AG20443 (cell line): ENCODE measurements around the gene NEK10.
"Not testable (repeated sequence)": the region's sequence is repeated elsewhere in the genome, so short reads cannot be mapped to it uniquely, and the experiment has no call there.

ENCODE experiments used
- DNase-seq: peaks from one replicate; pipeline ENCODE4 v3.0.0; 2012; ENCODE audit warnings: low spot score, mixed read lengths

Gene NEK10

DNA sequence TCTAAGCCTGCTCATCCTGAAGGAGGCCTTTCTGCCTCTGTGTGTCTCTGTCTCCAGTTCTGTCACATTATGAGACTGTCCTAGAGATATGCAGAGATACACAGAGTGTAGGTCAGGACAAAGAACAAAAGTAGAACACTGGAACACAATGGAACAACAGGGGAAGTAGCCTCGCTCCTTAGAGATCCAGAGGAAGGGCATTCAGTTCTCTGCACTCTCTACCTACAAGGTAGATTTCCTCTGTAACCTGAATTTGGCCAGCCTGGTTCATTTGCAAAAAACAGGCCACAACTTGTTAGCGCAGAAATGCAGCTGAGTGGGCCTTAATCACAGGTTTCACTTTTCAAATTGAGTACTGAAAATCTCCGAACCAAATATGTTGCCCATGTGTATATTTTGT lies 19.4 kb downstream of the NEK10 start:
- no peak for DNase-seq

DNA sequence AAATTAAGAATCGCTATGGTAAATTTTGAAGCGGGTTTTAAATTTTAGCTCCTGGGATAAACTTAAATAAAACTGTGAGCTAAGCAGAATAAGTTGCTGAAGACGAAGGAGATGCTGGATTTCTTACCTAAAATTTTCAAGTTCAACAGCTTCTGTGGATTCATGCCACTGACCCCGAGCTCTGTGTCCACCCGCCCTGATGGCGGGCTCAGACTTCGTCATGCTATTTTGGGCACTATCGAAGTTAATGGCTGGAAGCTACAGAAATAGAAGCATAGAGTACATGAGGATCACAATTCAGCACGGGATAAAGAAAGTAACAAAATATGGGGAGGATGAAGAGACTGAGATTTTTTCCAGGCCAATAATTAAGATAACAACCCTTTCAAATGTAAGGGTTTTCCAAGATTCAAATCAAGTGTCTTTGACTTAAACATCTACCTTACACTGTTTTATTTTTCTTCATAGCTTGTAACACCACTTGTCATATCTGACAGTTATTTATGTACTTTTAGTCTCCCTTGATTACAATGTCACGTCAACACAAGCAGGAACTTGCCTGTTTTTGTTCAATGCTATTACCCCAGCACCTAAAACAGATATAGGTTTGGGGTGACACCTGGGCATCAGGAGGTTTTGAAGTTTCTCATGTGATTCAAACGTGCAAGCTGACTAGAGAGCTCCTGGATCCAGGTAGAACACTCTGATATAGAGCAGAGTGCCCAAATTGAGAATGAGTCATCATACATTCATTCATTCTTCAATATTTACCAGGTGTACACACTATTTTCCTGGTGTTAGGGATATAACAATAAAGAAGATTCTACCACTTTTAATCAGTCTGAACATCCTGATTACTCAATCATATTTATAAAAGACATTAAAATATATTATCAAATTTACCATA lies 23.0 kb downstream of the NEK10 start:
- no peak for DNase-seq

GRCh38 chr3:27345493-27345892 lies 23.7 kb downstream of the NEK10 start:
- DNase-seq = no peak

- no peak for DNase-seq
These were observed 24.1 kb downstream of the NEK10 start for GRCh38 chr3:27345045-27345444.

- DNase-seq = no peak
These were observed 25.0 kb downstream of the NEK10 start for GRCh38 chr3:27344192-27344591.

- DNase-seq = no peak
These were observed 26.9 kb downstream of the NEK10 start for GRCh38 chr3:27342267-27342666.

DNA sequence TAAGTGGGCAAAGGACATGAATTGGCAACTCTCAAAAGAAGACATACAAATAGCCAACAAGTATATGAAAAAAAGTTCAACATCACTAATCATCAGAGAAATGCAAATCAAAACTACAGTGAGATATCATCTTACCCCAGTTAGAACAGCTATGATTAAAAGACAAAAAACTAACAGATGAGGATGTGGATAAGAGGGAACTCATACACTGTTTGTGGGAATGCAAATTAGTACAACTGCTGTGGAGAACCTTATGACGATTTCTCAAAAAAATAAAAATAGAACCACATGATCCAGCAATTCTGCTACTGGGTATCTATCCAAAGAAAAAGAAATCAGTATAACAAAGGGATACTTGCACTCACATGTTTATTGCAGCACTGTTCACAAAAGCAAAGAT lies 28.6 kb downstream of the NEK10 start:
- DNase-seq = no peak

GRCh38 chr3:27335571-27335970 lies 33.6 kb downstream of the NEK10 start:
- DNase-seq = no peak

DNA sequence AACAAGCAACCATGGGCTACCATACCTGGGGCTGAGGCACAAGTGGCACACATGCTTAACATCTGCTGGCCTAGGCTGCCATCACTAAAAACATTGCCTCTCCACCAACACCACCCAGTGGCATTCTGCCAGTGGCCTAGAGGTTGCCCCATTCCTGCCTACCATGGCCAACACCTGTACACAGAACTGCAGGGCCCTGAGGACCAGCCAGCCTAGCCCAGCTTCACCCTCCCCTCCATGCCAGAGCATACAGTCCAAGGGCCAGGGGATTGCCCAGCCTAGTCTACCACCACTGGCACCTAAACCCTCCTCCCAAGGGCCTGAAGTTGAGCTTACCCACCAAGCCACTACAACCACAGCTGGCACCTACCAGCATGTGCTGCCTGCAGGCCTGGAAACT lies 35.3 kb downstream of the NEK10 start:
- DNase-seq = no peak

DNA sequence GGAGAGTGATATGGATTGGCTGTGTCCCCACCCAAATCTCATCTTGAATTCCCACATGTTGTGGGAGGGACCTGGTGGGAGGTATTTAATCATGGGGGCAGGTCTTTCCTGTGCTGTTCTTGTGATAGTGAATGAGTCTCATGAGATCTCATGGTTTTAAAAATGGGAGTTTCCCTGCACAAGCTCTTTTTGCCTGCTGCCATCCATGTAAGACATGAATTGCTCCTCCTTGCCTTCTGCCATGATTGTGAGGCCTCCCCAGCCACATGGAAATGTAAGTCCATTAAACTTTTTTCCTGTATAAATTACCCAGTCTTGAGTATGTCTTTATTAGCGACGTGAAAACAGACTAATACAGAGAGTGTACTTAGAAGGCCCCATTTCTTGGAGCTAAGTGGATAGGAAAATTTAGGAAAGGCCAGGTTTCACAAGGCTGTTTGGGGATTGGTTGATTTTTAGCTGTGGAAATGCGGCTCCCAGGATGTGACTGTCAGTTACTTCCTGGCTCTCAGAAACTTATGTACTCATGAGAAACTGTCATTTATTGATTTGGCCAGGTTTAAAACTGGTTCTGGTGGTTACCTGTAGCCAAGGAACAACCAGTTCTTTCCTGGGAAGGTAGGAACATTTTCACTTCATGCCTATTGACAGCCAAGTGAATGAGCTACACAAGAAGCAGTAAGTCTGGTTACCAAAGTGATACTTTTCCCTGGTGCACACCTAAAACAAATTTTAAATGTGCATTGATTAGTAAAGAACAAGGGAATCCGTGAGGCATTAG lies 40.0 kb downstream of the NEK10 start:
- not testable (repeated sequence) for DNase-seq

- DNase-seq = peak; percentile 87
These were observed 42.3 kb downstream of the NEK10 start for GRCh38 chr3:27326629-27327545.

DNA sequence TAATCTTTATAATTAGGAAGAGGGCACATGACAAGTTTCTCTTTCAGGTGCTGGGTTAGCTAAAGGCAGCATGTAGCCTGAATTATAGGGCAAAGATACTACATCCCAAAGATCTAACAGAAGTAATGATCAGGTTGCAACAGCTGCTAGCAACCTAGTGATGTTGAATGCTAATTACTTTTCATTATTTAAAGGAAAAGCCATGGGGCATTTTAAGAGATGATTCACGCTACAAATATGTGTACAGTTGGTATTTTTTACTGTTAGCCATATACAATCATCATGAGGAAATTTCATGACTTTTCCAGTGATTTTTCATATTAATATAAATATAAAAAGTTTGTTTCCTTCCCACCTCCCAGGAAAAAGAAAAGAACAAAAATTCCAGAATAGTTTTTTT lies 43.0 kb downstream of the NEK10 start:
- no peak for DNase-seq

DNA sequence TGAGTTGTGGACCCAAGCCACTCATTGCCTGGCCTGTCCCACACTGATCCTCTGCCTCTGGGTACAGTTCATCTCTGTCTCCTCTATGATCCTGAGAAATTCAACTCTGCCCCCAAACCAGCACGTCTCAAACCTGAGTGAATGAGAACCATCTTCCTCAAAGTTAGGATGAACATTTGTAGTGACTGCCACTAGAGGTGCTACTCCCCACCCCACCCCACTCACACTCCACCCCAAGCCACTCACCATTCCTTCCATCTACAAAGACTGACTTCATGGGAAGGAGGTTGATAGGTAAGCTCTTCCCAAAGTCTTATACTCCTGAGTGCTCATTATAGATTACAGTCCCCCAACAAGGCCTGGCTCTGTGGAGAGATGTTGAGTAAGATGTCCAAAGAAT lies 43.8 kb downstream of the NEK10 start:
- no peak for DNase-seq

DNA sequence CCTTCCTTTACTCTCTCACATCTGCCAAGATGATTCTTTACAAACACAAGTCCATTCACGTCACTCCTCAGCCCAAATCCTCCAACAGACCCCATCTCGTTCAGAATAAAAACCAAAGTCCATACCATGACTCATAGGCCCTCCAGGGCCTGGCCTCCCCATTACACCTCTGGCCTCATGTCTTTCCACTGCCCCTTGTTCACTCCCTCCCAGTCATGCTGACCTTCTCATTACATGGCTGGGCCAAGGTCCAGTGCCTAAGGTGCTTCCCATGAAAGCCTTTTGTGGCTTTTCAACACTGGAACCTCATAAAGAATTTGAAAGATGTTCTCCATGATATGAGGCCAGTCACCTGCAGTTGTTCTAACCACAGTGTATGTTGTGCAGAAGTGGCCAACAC lies 44.5 kb downstream of the NEK10 start:
- DNase-seq = no peak

- DNase-seq = no peak
These were observed 46.1 kb downstream of the NEK10 start for GRCh38 chr3:27323087-27323570.

DNA sequence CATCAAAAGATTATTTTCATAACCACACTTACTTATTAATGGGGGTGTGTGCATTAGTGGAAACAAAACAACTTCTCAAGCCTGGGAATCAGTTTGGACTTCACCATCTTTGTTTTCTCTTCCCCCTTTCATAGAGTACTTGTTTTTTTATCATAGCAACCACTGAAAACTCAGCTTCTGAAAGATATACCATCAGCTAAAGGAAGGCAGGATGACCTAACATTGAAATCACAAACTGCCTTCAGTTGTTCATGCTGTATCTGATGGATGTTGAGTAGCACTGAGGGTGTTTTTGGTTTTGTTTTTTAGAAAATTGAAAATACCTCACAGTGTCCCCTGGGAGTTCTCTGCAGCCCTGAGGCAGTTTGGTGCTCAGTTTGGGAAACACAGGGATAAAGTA lies 46.5 kb downstream of the NEK10 start:
- no peak for DNase-seq

DNA sequence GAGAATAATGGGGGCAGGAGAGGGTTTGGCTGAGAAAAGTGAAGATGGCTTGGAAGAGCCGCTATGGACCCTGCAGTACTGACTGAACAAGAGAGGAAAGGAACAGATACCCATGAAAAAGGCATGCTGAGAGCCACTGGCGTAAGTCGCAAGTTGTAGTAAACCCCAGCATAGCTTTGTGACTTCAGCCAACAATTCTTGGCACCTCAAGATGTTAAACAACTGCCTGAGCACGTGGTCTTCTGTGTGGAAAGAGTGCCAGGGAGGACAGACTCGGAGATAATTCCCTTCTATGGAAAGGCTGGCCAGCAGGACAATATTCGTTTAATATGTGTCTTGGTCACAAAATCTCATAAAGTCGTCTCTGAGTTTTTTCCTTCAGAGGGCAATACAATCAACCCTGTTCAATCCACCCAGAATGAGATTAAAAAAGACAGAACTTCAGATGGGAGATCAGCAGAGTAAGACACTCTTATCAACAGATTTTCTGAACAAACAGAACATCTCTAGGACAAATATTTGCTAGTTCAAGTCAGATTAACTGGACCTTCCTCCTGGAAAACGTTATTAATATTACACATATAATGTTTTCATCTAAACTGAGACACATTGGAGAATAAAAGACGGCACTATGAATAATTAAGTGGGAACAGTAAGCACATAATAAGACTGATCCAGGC lies 49.2 kb downstream of the NEK10 start:
- DNase-seq = no peak

DNA sequence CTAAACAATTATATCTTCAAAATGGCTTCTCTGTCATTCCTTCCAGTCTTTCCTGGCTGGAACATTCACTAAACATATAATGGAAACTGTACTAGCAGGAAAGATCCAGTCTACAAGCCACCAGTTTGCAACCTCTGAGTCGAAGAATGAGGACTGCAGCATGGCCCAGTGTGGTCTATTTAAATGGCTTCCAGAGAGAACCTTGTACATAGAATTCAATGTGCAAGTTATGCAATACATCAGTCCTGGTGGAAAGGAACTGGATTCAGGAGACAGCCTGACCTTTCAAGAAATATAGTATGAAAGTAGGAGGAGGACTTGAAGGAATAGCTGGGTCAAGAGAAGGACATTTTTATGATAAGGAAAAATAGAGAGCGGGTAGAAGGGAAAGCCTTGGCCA lies 49.9 kb downstream of the NEK10 start:
- DNase-seq = no peak

DNA sequence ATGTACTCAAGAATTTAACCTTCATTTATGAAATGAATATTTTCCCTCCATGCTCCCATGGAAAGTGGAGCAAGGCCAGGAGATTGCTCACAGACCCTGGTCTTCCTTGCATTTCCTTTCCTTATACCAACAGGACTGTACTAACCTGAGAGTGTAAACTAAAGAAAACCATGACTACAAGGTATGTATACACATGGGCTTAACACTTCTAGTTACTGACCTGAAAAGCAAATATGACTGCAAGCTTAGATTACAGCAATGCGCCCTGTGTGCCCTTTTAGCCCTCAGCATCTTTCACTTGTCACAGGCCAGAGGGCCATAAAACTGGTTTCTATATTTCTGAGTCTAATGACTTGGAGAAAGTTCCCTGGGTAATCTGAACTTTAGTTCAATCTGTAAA lies 52.1 kb downstream of the NEK10 start:
- no peak for DNase-seq

DNA sequence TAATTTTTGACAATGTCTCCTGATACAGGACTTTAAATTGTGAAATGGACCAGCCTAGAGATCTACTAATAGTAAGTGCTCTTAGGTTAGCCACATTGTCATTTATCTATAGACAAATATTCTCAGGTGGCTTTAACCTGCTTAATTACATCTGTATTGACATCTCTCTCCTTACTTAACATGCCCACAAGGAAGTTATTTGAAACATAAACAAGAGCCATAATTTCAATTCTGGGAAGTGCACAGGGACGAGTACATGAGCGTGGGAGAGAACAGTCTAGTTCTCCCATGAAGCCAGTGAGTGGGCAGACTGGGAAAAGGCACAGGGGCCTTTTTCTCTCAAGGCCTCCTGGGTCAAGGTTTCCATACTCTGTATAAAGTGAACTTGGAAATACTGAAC lies 54.2 kb downstream of the NEK10 start:
- no peak for DNase-seq

GRCh38 chr3:27312044-27312668 lies 57.0 kb downstream of the NEK10 start:
- DNase-seq = peak; percentile 71
